ENCODE results near the gene FAIM2.

Gene FAIM2

DNA sequence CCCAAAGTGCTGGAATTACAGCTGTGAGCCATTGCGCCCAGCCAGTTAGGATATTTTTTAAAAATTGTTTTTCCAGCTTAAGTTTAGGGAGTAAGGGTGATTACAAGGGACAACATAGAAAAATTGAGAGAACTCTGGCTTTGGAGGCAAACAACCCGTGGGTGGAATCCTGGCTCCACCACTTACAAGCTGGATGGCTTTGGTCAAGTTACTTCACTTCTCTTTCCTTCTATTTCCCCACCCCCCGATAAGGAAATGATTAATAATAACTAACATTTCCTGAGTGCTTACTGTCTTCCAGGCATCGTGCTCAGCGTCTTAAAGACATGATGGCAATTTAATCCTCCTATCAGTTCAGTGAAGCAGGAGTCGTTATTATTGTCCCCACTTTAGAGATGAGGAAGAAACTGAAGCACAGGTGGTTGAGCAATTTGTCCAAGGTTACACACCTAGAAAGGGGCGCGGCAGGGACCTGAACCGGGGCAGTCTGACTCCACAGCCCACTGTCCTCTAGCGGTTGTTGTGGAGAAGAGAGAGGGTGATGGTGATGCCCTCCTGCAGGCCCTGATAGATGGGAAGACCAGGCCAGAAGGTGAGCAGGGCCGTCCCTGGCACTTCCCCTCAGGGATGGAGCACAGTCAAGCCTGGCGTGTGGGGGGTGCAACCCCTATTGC lies 16.7 kb upstream of the FAIM2 start:
- Histone ChIP-seq H3K9ac (no peak overlapping the region), H3K27me3 (ENCODE audit: insufficient read depth, low read depth) (no peaks in the 10 kb centered on the region), H3K4me2 (no peak overlapping the region), H3K79me2 (ENCODE audit: insufficient read depth, low read depth) (no peaks in the 10 kb centered on the region), H4K20me1 (ENCODE audit: insufficient read depth) (no peaks in the 10 kb centered on the region), H3K4me1 (ENCODE audit: low read depth, poor library complexity, severe bottlenecking) (no peaks in the 10 kb centered on the region), H3K27ac (no peak overlapping the region), H2AFZ (ENCODE audit: low read depth) (no peak overlapping the region), H3K4me3 (IDR thresholded peaks at IDR 0.05; ENCODE audit: insufficient read depth, low read depth, low read length) (no peak overlapping the region), H3K36me3 (ENCODE audit: insufficient read depth) (no peaks in the 10 kb centered on the region)
- TF ChIP-seq, protein P1, sequence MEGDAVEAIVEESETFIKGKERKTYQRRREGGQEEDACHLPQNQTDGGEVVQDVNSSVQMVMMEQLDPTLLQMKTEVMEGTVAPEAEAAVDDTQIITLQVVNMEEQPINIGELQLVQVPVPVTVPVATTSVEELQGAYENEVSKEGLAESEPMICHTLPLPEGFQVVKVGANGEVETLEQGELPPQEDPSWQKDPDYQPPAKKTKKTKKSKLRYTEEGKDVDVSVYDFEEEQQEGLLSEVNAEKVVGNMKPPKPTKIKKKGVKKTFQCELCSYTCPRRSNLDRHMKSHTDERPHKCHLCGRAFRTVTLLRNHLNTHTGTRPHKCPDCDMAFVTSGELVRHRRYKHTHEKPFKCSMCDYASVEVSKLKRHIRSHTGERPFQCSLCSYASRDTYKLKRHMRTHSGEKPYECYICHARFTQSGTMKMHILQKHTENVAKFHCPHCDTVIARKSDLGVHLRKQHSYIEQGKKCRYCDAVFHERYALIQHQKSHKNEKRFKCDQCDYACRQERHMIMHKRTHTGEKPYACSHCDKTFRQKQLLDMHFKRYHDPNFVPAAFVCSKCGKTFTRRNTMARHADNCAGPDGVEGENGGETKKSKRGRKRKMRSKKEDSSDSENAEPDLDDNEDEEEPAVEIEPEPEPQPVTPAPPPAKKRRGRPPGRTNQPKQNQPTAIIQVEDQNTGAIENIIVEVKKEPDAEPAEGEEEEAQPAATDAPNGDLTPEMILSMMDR (conservative IDR thresholded peaks at IDR 0.05; ENCODE audit: low read depth, low read length): no peak

DNA sequence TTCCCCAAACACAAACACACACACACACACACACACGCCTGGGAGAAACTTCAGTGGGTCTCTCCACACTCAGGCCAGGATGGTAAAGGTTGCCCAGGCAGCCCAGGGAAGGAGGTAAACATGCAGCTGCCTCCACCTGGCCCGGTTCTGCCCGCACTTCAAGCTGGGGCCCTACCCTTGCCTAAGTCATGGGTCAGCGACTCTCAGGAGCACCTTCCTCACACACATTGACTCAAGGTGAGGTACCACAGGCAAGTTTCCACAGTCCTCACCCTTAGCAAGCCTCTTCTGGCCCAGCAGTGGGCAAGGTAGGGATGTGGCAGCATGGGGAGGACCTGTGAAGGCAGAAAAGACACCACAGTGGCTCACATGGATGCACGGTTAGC lies 14.1 kb upstream of the FAIM2 start:
- Histone ChIP-seq H3K9ac (no peak overlapping the region), H3K4me1 (ENCODE audit: low read depth, poor library complexity, severe bottlenecking) (no peaks in the 10 kb centered on the region), H3K36me3 (ENCODE audit: insufficient read depth) (no peaks in the 10 kb centered on the region)

GRCh38 chr12:49917166-49917787 lies 13.6 kb upstream of the FAIM2 start:
- H3K36me3 ChIP-seq (ENCODE audit: insufficient read depth): no peaks in the 10 kb centered on the region
- no peaks in the 10 kb centered on the region for H3K27me3 ChIP-seq (ENCODE audit: insufficient read depth, low read depth)
- H3K4me2 ChIP-seq: no peak overlapping the region
- H3K4me1 ChIP-seq (ENCODE audit: low read depth, poor library complexity, severe bottlenecking): no peaks in the 10 kb centered on the region
- no peak overlapping the region for H3K4me3 ChIP-seq (IDR thresholded peaks at IDR 0.05; ENCODE audit: insufficient read depth, low read depth, low read length)
- H2AFZ ChIP-seq (ENCODE audit: low read depth): no peak overlapping the region
- no peaks in the 10 kb centered on the region for H3K79me2 ChIP-seq (ENCODE audit: insufficient read depth, low read depth)
- H3K27ac ChIP-seq: no peak overlapping the region
- TF ChIP-seq, protein P1 (conservative IDR thresholded peaks at IDR 0.05; ENCODE audit: low read depth, low read length): no peak
- no peaks in the 10 kb centered on the region for H4K20me1 ChIP-seq (ENCODE audit: insufficient read depth)
- H3K9ac ChIP-seq: no peak overlapping the region

More for the DNA sequence above, 14.1 kb upstream of the FAIM2 start:
- Histone ChIP-seq H3K27me3 (ENCODE audit: insufficient read depth, low read depth) (no peaks in the 10 kb centered on the region), H3K4me3 (IDR thresholded peaks at IDR 0.05; ENCODE audit: insufficient read depth, low read depth, low read length) (no peak overlapping the region), H2AFZ (ENCODE audit: low read depth) (no peak overlapping the region), H3K27ac (no peak overlapping the region), H3K4me2 (no peak overlapping the region), H3K79me2 (ENCODE audit: insufficient read depth, low read depth) (no peaks in the 10 kb centered on the region), H4K20me1 (ENCODE audit: insufficient read depth) (no peaks in the 10 kb centered on the region)
- TF ChIP-seq, protein P1 (conservative IDR thresholded peaks at IDR 0.05; ENCODE audit: low read depth, low read length): no peak

DNA sequence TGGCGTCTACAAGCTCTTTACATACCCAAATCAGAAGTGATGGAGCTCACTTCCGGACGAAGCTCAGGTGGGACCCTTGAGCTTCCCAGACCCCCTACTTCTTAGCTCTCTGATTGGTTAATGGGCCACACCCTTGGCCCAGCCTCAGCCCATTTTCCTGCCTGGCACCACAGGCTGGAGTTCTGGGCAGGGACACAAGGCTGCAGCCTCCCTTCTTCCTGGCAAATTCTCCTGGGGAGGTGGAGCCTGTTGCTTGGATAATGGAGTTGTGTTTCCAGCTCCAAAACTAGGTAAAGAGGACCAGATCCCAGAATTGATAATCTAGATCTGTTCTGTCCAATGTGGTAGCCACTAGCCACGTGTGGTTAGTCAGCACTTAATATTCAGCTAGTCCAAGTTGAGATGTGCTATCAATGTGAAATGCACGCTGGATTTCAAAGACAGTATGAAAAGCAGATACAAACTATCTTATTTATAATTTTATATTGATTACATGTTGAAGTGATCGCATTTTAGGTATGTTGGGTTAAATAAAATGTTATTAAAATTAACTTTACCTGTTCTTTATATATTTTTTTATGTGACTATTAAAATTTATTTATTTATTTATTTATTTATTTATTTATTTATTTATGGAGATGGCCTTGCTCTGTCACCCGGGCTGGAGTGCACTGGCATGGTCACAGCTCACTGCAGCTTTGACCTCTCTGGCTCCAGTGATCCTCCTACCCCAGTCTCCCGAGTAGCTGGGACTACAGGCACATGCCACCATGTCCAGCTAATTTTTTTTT lies 12.6 kb upstream of the FAIM2 start:
- Histone ChIP-seq H2AFZ (ENCODE audit: low read depth) (no peak overlapping the region), H3K27me3 (ENCODE audit: insufficient read depth, low read depth) (no peaks in the 10 kb centered on the region), H3K9ac (no peak overlapping the region), H3K4me2 (no peak overlapping the region), H3K4me3 (IDR thresholded peaks at IDR 0.05; ENCODE audit: insufficient read depth, low read depth, low read length) (no peak overlapping the region), H3K79me2 (ENCODE audit: insufficient read depth, low read depth) (no peaks in the 10 kb centered on the region), H3K4me1 (ENCODE audit: low read depth, poor library complexity, severe bottlenecking) (no peaks in the 10 kb centered on the region), H3K27ac (no peak overlapping the region), H3K36me3 (ENCODE audit: insufficient read depth) (no peaks in the 10 kb centered on the region), H4K20me1 (ENCODE audit: insufficient read depth) (no peaks in the 10 kb centered on the region)
- TF ChIP-seq, protein P1 (conservative IDR thresholded peaks at IDR 0.05; ENCODE audit: low read depth, low read length): no peak

Measured in KMS-11 (cell line).